Measurements from ENCODE around the gene SLC51A. TPM values are rescaled to one million over a fixed set of nuclear protein-coding genes. Genes with fewer than 3 reads are reported as not detected.

SLC51A gene
- total RNA-seq, 1 experiment from 2014 or later: not detected

- Mint-ChIP-seq H3K27ac (ENCODE audit: unreplicated experiment) (no peak overlapping the region), H3K4me1 (ENCODE audit: low read depth, unreplicated experiment) (no peaks in the 10 kb centered on the region), H3K27me3 (ENCODE audit: insufficient read depth, unreplicated experiment) (no peaks in the 10 kb centered on the region), H3K36me3 (ENCODE audit: insufficient read depth, unreplicated experiment) (no peaks in the 10 kb centered on the region), H3K4me3 (ENCODE audit: unreplicated experiment) (no peak overlapping the region), H3K9me3 (ENCODE audit: unreplicated experiment) (no peaks in the 10 kb centered on the region)
- no peaks in the 10 kb centered on the region for H3K36me3 ChIP-seq (ENCODE audit: control insufficient read depth, insufficient read depth, low read length)
- H3K4me3 ChIP-seq (ENCODE audit: low read depth, low read length): no peak overlapping the region
- ChIA-PET CTCF (no interaction called here), POLR2A (no interaction called here)
- no TSS peak for BruUV-seq (replicated peaks)
- peaks cover 4% of the 10 kb centered on the region; the same call in 1 of the 2 replicates for H3K4me1 ChIP-seq
- no peak for TF ChIP-seq CTCF (IDR thresholded peaks at IDR 0.05; ENCODE audit: insufficient read depth in 1 of 2, low read depth in 1 of 2, low read length in 1 of 2, severe bottlenecking in 1 of 2, unreplicated experiment in 1 of 2)
- H3K9me3 ChIP-seq: no peaks in the 10 kb centered on the region
- no peak for DNase-seq
- intact Hi-C loops (cut with micrococcal nuclease; ENCODE audit: unreplicated experiment): no loop called here
- no peaks in the 10 kb centered on the region for H3K27me3 ChIP-seq (replicated peaks; ENCODE audit: control insufficient read depth, insufficient read depth, low read length)
Measured at GRCh38 chr3:196175722-196176121, 40.6 kb upstream of the SLC51A start.

DNA sequence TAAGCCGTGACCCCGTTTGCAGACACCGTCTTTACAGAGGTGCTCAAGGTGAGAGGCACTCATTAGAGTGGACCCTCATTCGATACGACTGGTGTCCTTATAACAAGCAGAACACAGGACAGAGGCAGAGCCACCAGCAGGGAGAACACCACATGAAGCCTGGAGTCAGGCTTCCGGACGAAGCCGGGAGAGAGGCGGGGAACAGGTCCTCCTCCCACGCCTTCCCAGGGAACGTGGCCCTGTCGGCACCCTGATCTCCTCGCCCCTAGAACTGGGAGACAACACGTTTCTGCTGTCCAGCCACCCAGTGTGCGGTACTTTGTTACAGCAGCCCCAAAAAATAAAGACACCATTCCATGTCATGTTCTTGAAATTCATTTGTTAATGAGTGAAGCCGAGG is 38.8 kb upstream of the SLC51A start:
- no peaks in the 10 kb centered on the region for H3K9me3 Mint-ChIP-seq (ENCODE audit: unreplicated experiment)
- Histone ChIP-seq H3K27me3 (replicated peaks; ENCODE audit: control insufficient read depth, insufficient read depth, low read length) (no peaks in the 10 kb centered on the region), H3K9me3 (no peaks in the 10 kb centered on the region), H3K4me1 (peaks cover 4% of the 10 kb centered on the region; the same call in 1 of the 2 replicates), H3K4me3 (ENCODE audit: low read depth, low read length) (no peak overlapping the region), H3K36me3 (ENCODE audit: control insufficient read depth, insufficient read depth, low read length) (no peaks in the 10 kb centered on the region)
- intact Hi-C loops (cut with micrococcal nuclease; ENCODE audit: unreplicated experiment): no loop called here
- no peak overlapping the region for H3K27ac Mint-ChIP-seq (ENCODE audit: unreplicated experiment)
- no peak for TF ChIP-seq CTCF (IDR thresholded peaks at IDR 0.05; ENCODE audit: insufficient read depth in 1 of 2, low read depth in 1 of 2, low read length in 1 of 2, severe bottlenecking in 1 of 2, unreplicated experiment in 1 of 2)
- no peaks in the 10 kb centered on the region for H3K4me1 Mint-ChIP-seq (ENCODE audit: low read depth, unreplicated experiment)
- no TSS peak for BruUV-seq (replicated peaks)
- no peak for DNase-seq
- no peaks in the 10 kb centered on the region for H3K27me3 Mint-ChIP-seq (ENCODE audit: insufficient read depth, unreplicated experiment)
- ChIA-PET CTCF (no interaction called here), POLR2A (no interaction called here)
- no peak overlapping the region for H3K4me3 Mint-ChIP-seq (ENCODE audit: unreplicated experiment)
- H3K36me3 Mint-ChIP-seq (ENCODE audit: insufficient read depth, unreplicated experiment): no peaks in the 10 kb centered on the region

GRCh38 chr3:196177967-196178366 is 38.4 kb upstream of the SLC51A start:
- no peak overlapping the region for H3K27ac Mint-ChIP-seq (ENCODE audit: unreplicated experiment)
- no peaks in the 10 kb centered on the region for H3K9me3 ChIP-seq
- TF ChIP-seq CTCF (IDR thresholded peaks at IDR 0.05; ENCODE audit: insufficient read depth in 1 of 2, low read depth in 1 of 2, low read length in 1 of 2, severe bottlenecking in 1 of 2, unreplicated experiment in 1 of 2): no peak
- H3K4me1 ChIP-seq: peaks cover 4% of the 10 kb centered on the region; the same call in 1 of the 2 replicates
- no TSS peak for BruUV-seq (replicated peaks)
- no peaks in the 10 kb centered on the region for H3K27me3 Mint-ChIP-seq (ENCODE audit: insufficient read depth, unreplicated experiment)
- no peaks in the 10 kb centered on the region for H3K9me3 Mint-ChIP-seq (ENCODE audit: unreplicated experiment)
- intact Hi-C loops (cut with micrococcal nuclease; ENCODE audit: unreplicated experiment): no loop called here
- no peaks in the 10 kb centered on the region for H3K36me3 ChIP-seq (ENCODE audit: control insufficient read depth, insufficient read depth, low read length)
- H3K27me3 ChIP-seq (replicated peaks; ENCODE audit: control insufficient read depth, insufficient read depth, low read length): no peaks in the 10 kb centered on the region
- CTCF ChIA-PET: no interaction called here
- POLR2A ChIA-PET: no interaction called here
- no peaks in the 10 kb centered on the region for H3K36me3 Mint-ChIP-seq (ENCODE audit: insufficient read depth, unreplicated experiment)
- H3K4me3 Mint-ChIP-seq (ENCODE audit: unreplicated experiment): no peak overlapping the region
- no peaks in the 10 kb centered on the region for H3K4me1 Mint-ChIP-seq (ENCODE audit: low read depth, unreplicated experiment)
- no peak overlapping the region for H3K4me3 ChIP-seq (ENCODE audit: low read depth, low read length)
- no peak for DNase-seq
